ENCODE measurements around the gene EPS8L3. TPM values are rescaled to one million over a fixed set of nuclear protein-coding genes. Genes with fewer than 3 reads are reported as not detected.

Gene EPS8L3
- total RNA-seq, 1 experiment from 2014 or later, result not detected

GRCh38 chr1:109759513-109760334, 4.0 kb downstream of the EPS8L3 start:
- Histone ChIP-seq H3K4me3 (ENCODE audit: low read depth in 2 of 2, low read length in 2 of 2) (no peak overlapping the region), H3K9me3 (ENCODE audit: control insufficient read depth, insufficient read depth, low read depth, low read length) (no peaks in the 10 kb centered on the region), H3K27ac (ENCODE audit: low read length) (no peak overlapping the region), H3K36me3 (ENCODE audit: control insufficient read depth, insufficient read depth, low read length) (no peaks in the 10 kb centered on the region), H3K4me1 (ENCODE audit: control insufficient read depth, insufficient read depth, low read length) (peaks cover 7% of the 10 kb centered on the region; the same call in 1 of the 2 replicates), H3K27me3 (ENCODE audit: control insufficient read depth, insufficient read depth, low read length) (no peaks in the 10 kb centered on the region)
- TF ChIP-seq, protein P1, sequence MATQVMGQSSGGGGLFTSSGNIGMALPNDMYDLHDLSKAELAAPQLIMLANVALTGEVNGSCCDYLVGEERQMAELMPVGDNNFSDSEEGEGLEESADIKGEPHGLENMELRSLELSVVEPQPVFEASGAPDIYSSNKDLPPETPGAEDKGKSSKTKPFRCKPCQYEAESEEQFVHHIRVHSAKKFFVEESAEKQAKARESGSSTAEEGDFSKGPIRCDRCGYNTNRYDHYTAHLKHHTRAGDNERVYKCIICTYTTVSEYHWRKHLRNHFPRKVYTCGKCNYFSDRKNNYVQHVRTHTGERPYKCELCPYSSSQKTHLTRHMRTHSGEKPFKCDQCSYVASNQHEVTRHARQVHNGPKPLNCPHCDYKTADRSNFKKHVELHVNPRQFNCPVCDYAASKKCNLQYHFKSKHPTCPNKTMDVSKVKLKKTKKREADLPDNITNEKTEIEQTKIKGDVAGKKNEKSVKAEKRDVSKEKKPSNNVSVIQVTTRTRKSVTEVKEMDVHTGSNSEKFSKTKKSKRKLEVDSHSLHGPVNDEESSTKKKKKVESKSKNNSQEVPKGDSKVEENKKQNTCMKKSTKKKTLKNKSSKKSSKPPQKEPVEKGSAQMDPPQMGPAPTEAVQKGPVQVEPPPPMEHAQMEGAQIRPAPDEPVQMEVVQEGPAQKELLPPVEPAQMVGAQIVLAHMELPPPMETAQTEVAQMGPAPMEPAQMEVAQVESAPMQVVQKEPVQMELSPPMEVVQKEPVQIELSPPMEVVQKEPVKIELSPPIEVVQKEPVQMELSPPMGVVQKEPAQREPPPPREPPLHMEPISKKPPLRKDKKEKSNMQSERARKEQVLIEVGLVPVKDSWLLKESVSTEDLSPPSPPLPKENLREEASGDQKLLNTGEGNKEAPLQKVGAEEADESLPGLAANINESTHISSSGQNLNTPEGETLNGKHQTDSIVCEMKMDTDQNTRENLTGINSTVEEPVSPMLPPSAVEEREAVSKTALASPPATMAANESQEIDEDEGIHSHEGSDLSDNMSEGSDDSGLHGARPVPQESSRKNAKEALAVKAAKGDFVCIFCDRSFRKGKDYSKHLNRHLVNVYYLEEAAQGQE (IDR thresholded peaks at IDR 0.05; ENCODE audit: insufficient read depth in 1 of 2, low read depth in 2 of 2, low read length in 1 of 2), result no peak
- TF ChIP-seq, protein P2, sequence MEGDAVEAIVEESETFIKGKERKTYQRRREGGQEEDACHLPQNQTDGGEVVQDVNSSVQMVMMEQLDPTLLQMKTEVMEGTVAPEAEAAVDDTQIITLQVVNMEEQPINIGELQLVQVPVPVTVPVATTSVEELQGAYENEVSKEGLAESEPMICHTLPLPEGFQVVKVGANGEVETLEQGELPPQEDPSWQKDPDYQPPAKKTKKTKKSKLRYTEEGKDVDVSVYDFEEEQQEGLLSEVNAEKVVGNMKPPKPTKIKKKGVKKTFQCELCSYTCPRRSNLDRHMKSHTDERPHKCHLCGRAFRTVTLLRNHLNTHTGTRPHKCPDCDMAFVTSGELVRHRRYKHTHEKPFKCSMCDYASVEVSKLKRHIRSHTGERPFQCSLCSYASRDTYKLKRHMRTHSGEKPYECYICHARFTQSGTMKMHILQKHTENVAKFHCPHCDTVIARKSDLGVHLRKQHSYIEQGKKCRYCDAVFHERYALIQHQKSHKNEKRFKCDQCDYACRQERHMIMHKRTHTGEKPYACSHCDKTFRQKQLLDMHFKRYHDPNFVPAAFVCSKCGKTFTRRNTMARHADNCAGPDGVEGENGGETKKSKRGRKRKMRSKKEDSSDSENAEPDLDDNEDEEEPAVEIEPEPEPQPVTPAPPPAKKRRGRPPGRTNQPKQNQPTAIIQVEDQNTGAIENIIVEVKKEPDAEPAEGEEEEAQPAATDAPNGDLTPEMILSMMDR (IDR thresholded peaks at IDR 0.05), result no peak
- TF ChIP-seq TCF7L2 (IDR thresholded peaks at IDR 0.05; ENCODE audit: low read depth, low read length) (no peak), POLR2AphosphoS5 (IDR thresholded peaks at IDR 0.05; ENCODE audit: low read depth, low read length) (no peak), SIN3A (IDR thresholded peaks at IDR 0.05; ENCODE audit: borderline replicate concordance, insufficient read depth, low read depth, low read length) (no peak)
- intact Hi-C loops (cut with micrococcal nuclease; ENCODE audit: unreplicated experiment), result no loop called here
- ATAC-seq (no peak), DNase-seq (ENCODE audit: low read depth, low spot score) (no peak)
- ChIA-PET CTCF (no interaction called here), POLR2A (no interaction called here)
- in situ Hi-C loops (cut with HindIII; ENCODE audit: low pct_unique_long_range_greater_than_20kb, low sequenced_read_pairs), result no loop called here
- BruUV-seq (replicated peaks), result no TSS peak

GRCh38 chr1:109757936-109758786, 5.6 kb downstream of the EPS8L3 start:
- H3K27me3 ChIP-seq (ENCODE audit: control insufficient read depth, insufficient read depth, low read length), result no peaks in the 10 kb centered on the region
- ATAC-seq, result no peak
- TF ChIP-seq POLR2AphosphoS5 (IDR thresholded peaks at IDR 0.05; ENCODE audit: low read depth, low read length), result no peak
- TF ChIP-seq, protein P1 (IDR thresholded peaks at IDR 0.05; ENCODE audit: insufficient read depth in 1 of 2, low read depth in 2 of 2, low read length in 1 of 2), result no peak
- TF ChIP-seq TCF7L2 (IDR thresholded peaks at IDR 0.05; ENCODE audit: low read depth, low read length), result no peak
- TF ChIP-seq SIN3A (IDR thresholded peaks at IDR 0.05; ENCODE audit: borderline replicate concordance, insufficient read depth, low read depth, low read length), result no peak
- TF ChIP-seq, protein P2 (IDR thresholded peaks at IDR 0.05), result no peak
- H3K9me3 ChIP-seq (ENCODE audit: control insufficient read depth, insufficient read depth, low read depth, low read length), result no peaks in the 10 kb centered on the region
- in situ Hi-C loops (cut with HindIII; ENCODE audit: low pct_unique_long_range_greater_than_20kb, low sequenced_read_pairs) (no loop called here), intact Hi-C loops (cut with micrococcal nuclease; ENCODE audit: unreplicated experiment) (no loop called here)
- CTCF ChIA-PET, result no interaction called here
- H3K36me3 ChIP-seq (ENCODE audit: control insufficient read depth, insufficient read depth, low read length), result no peaks in the 10 kb centered on the region
- no peak overlapping the region for H3K27ac ChIP-seq (ENCODE audit: low read length)
- POLR2A ChIA-PET, result no interaction called here
- peaks cover 5% of the 10 kb centered on the region; the same call in 1 of the 2 replicates for H3K4me1 ChIP-seq (ENCODE audit: control insufficient read depth, insufficient read depth, low read length)
- BruUV-seq (replicated peaks), result no TSS peak
- no peak for DNase-seq (ENCODE audit: low read depth, low spot score)
- no peak overlapping the region for H3K4me3 ChIP-seq (ENCODE audit: low read depth in 2 of 2, low read length in 2 of 2)
